PC-3 (cell line): Measurements from ENCODE around the gene TSPAN32.

Experiments used
- CTCF ChIP-seq: fragments of 300-600 bp; sonication (generic); conservative IDR thresholded peaks from 2 replicates; pipeline ENCODE4 v1.5.1; 2017; ENCODE audit warnings: antibody characterized with exemption, low read depth, mild to moderate bottlenecking, low read length
- EZH2 ChIP-seq: fragments of 300-600 bp; sonication (generic); IDR thresholded peaks from one replicate; pipeline ENCODE4 v1.6.1; 2017; ENCODE audit warnings: antibody characterized with exemption, mild to moderate bottlenecking, low read length; ENCODE audit not compliant: unreplicated experiment

- TF ChIP-seq EZH2, result no peak
- no peak for TF ChIP-seq CTCF
Measured at GRCh38 chr11:2319791-2320472, 18.1 kb downstream of the TSPAN32 start.
